ENCODE results near the gene DUSP9. TPM values are rescaled to one million over a fixed set of nuclear protein-coding genes. Genes with fewer than 3 reads are reported as not detected.

Gene DUSP9
- total RNA-seq, 1 donor from 2014 or later, result 0.19 TPM

DNA sequence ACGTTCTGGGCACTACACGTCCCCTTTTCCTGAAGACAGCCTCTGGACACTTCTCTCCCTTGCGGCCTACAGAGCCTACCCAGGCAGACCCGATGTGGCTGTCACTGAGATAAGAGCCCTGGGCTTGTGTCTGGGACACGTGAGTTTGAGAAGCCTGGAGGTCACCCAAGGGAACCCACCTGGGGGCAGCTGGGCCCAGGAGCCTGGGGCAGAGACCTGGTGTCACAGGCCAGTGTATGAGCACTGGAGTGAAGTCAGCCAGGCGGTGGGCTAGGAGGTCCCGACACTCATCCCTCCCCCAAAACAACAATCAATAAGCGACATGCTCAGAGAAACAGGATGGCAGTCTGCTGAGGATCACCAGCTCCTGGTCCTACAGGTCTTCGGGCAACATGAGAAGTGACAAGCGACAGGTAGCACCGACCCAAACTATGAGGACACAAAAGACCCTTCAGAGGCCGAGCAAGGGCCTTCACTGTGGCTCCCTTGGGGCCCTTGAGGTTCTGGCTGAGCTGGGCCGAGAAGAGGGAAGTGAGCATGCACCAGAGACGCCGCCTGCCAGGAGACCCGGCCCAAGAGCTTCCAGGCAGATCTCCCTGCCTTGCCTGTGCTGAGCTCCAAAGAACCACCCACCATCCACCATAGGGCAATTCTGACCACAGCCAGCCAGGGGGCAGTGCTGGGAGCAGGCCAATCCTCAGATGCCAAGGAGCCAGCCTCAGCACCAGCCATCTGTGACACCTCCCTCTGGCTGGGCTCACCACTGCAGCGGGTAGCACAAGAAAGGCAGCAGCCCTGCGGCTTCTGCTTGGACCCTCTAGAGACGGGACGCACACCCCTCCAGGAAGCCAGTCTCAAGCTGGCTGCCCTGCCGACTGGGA lies 11.0 kb upstream of the DUSP9 start:
- H3K27me3 Mint-ChIP-seq, result peaks cover 4% of the 10 kb centered on the region
- intact Hi-C loops (cut with micrococcal nuclease), result no loop called here
- no peaks in the 10 kb centered on the region for H3K4me1 Mint-ChIP-seq
- no peaks in the 10 kb centered on the region for H3K36me3 Mint-ChIP-seq (ENCODE audit: low read depth)
- no peaks in the 10 kb centered on the region for H3K9me3 Mint-ChIP-seq
- no peak overlapping the region for H3K4me3 Mint-ChIP-seq
- no peak overlapping the region for H3K27ac Mint-ChIP-seq
- peak; percentile 65 for DNase-seq

- H3K36me3 Mint-ChIP-seq (ENCODE audit: low read depth), result no peaks in the 10 kb centered on the region
- no peak overlapping the region for H3K4me3 Mint-ChIP-seq
- H3K27me3 Mint-ChIP-seq, result peaks cover 8% of the 10 kb centered on the region
- intact Hi-C loops (cut with micrococcal nuclease), result no loop called here
- peaks cover 3% of the 10 kb centered on the region for H3K4me1 Mint-ChIP-seq
- H3K9me3 Mint-ChIP-seq, result no peaks in the 10 kb centered on the region
- DNase-seq, result no peak
- no peak overlapping the region for H3K27ac Mint-ChIP-seq
Measured at GRCh38 chrX:153636716-153637115, 10.3 kb upstream of the DUSP9 start.

GRCh38 chrX:153637121-153638040 lies 9.6 kb upstream of the DUSP9 start:
- no peak overlapping the region for H3K27ac Mint-ChIP-seq
- intact Hi-C loops (cut with micrococcal nuclease), result no loop called here

GRCh38 chrX:153638041-153638371 lies 9.0 kb upstream of the DUSP9 start:
- Mint-ChIP-seq H3K27ac (no peak overlapping the region), H3K36me3 (ENCODE audit: low read depth) (no peaks in the 10 kb centered on the region), H3K9me3 (no peaks in the 10 kb centered on the region), H3K27me3 (peaks cover 13% of the 10 kb centered on the region), H3K4me3 (no peak overlapping the region), H3K4me1 (peaks cover 8% of the 10 kb centered on the region)
- no peak for DNase-seq
- intact Hi-C loops (cut with micrococcal nuclease), result no loop called here

More at GRCh38 chrX:153637121-153638040, 9.6 kb upstream of the DUSP9 start:
- no peaks in the 10 kb centered on the region for H3K9me3 Mint-ChIP-seq
- H3K4me1 Mint-ChIP-seq, result peaks cover 4% of the 10 kb centered on the region
- H3K27me3 Mint-ChIP-seq, result peaks cover 8% of the 10 kb centered on the region
- H3K36me3 Mint-ChIP-seq (ENCODE audit: low read depth), result no peaks in the 10 kb centered on the region
- DNase-seq, result no peak
- H3K4me3 Mint-ChIP-seq, result no peak overlapping the region

GRCh38 chrX:153638436-153639176 lies 8.4 kb upstream of the DUSP9 start:
- peaks cover 17% of the 10 kb centered on the region for H3K27me3 Mint-ChIP-seq
- intact Hi-C loops (cut with micrococcal nuclease), result no loop called here

DNA sequence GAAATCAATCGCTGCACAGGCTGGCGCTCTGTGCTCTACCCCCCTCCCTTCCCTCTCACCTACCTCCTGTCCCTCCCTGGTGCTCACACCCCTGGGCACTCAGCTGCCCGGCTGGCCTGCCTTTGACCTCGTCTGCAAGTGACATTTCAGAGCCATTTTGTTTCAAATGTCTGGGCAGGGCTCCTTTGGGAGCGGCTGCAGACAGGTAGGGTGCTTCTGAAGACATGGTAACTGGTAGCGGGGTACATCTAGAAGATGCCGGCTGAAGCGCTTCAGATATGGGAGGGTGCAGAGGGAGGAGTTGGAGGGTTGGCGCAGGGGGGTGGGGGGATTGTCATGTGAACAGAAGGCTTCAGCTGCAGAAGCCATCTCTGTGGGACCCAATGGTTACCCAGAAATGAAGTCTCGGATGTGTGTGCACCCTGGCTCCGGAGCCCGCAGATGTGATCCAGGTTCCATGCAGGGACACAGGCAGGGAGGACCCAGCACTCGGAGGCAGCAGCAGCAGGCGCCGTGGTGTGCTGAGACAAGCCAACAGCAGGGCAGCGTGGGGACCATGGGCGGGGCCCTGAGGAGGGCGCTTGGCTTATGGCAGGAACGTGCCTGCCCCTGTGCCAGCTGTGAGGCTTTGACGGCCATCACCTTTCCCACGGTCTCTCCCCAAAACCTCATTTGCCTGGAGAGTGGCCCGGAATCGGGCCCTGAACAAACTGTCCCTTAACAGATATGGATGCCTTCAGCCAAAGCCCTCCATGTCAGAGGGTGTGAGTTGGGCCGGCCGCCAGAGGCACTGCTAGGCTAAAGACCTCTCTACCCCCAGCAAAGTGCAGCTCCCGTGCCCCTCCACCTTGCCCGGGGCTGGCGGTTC lies 7.6 kb upstream of the DUSP9 start:
- no peaks in the 10 kb centered on the region for H3K9me3 Mint-ChIP-seq

More at GRCh38 chrX:153638436-153639176, 8.4 kb upstream of the DUSP9 start:
- H3K9me3 Mint-ChIP-seq, result no peaks in the 10 kb centered on the region
- no peak overlapping the region for H3K27ac Mint-ChIP-seq
- H3K36me3 Mint-ChIP-seq (ENCODE audit: low read depth), result no peaks in the 10 kb centered on the region
- no peak overlapping the region for H3K4me3 Mint-ChIP-seq
- DNase-seq, result no peak
- peaks cover 9% of the 10 kb centered on the region for H3K4me1 Mint-ChIP-seq

GRCh38 chrX:153640045-153640686 lies 6.8 kb upstream of the DUSP9 start:
- Mint-ChIP-seq H3K4me1 (peaks cover 9% of the 10 kb centered on the region), H3K9me3 (no peaks in the 10 kb centered on the region), H3K27me3 (peaks cover 23% of the 10 kb centered on the region), H3K4me3 (no peak overlapping the region), H3K27ac (no peak overlapping the region), H3K36me3 (ENCODE audit: low read depth) (no peaks in the 10 kb centered on the region)
- no peak for DNase-seq
- intact Hi-C loops (cut with micrococcal nuclease), result no loop called here

More for the DNA sequence above, 7.6 kb upstream of the DUSP9 start:
- Mint-ChIP-seq H3K4me3 (no peak overlapping the region), H3K36me3 (ENCODE audit: low read depth) (no peaks in the 10 kb centered on the region), H3K27ac (no peak overlapping the region), H3K27me3 (peaks cover 17% of the 10 kb centered on the region), H3K4me1 (peaks cover 9% of the 10 kb centered on the region)
- no peak for DNase-seq
- intact Hi-C loops (cut with micrococcal nuclease), result no loop called here

GRCh38 chrX:153640736-153641575 lies 6.0 kb upstream of the DUSP9 start:
- Mint-ChIP-seq H3K27me3 (peaks cover 30% of the 10 kb centered on the region), H3K36me3 (ENCODE audit: low read depth) (no peaks in the 10 kb centered on the region), H3K4me3 (no peak overlapping the region), H3K9me3 (no peaks in the 10 kb centered on the region), H3K27ac (no peak overlapping the region), H3K4me1 (peaks cover 9% of the 10 kb centered on the region)
- DNase-seq, result no peak
- intact Hi-C loops (cut with micrococcal nuclease), result no loop called here

GRCh38 chrX:153641627-153642026 lies 5.4 kb upstream of the DUSP9 start:
- Mint-ChIP-seq H3K4me1 (peaks cover 9% of the 10 kb centered on the region), H3K9me3 (no peaks in the 10 kb centered on the region), H3K27me3 (peaks cover 34% of the 10 kb centered on the region), H3K4me3 (peak overlapping the region; percentile 45), H3K36me3 (ENCODE audit: low read depth) (no peaks in the 10 kb centered on the region), H3K27ac (no peak overlapping the region)
- intact Hi-C loops (cut with micrococcal nuclease), result no loop called here
- DNase-seq, result no peak

- peak; percentile 71 for DNase-seq
- peaks cover 34% of the 10 kb centered on the region for H3K27me3 Mint-ChIP-seq
- intact Hi-C loops (cut with micrococcal nuclease), result no loop called here
- H3K27ac Mint-ChIP-seq, result no peak overlapping the region
- H3K9me3 Mint-ChIP-seq, result no peaks in the 10 kb centered on the region
- peaks cover 9% of the 10 kb centered on the region for H3K4me1 Mint-ChIP-seq
- no peak overlapping the region for H3K4me3 Mint-ChIP-seq
- no peaks in the 10 kb centered on the region for H3K36me3 Mint-ChIP-seq (ENCODE audit: low read depth)
Measured at GRCh38 chrX:153642051-153642654, 4.8 kb upstream of the DUSP9 start.

- peak overlapping the region; percentile 72 for H3K4me3 Mint-ChIP-seq
Measured at GRCh38 chrX:153642655-153643430, 4.2 kb upstream of the DUSP9 start.

More at GRCh38 chrX:153642655-153643430, 4.2 kb upstream of the DUSP9 start:
- Mint-ChIP-seq H3K36me3 (ENCODE audit: low read depth) (no peaks in the 10 kb centered on the region), H3K27me3 (peaks cover 36% of the 10 kb centered on the region), H3K27ac (no peak overlapping the region), H3K9me3 (no peaks in the 10 kb centered on the region), H3K4me1 (peaks cover 10% of the 10 kb centered on the region)
- intact Hi-C loops (cut with micrococcal nuclease), result no loop called here
- no peak for DNase-seq

Data from activated CD4-positive, alpha-beta T cell treated with anti-CD3 and anti-CD28 coated beads, Interleukin-2, amount 10 ng/mL, durations not matched to agents 24 days and 14 days (primary cell).